H9 (cell line): ENCODE measurements around the gene ALG8. TPM values are rescaled to one million over a fixed set of nuclear protein-coding genes. Genes with fewer than 3 reads are reported as not detected.

Source experiments
- DNase-seq: peaks from one replicate; pipeline ENCODE4 v3.0.0-alpha.2; 2017
- H2AFZ ChIP-seq: one replicate; pipeline ENCODE4 v1.6.1; 2013; ENCODE audit warnings: mild to moderate bottlenecking, low read length, control low read depth, moderate library complexity
- H2AK5ac ChIP-seq: 2 replicates; pipeline ENCODE4 v1.6.1; 2013; ENCODE audit warnings: low read length, control low read depth, mixed read lengths; ENCODE audit not compliant: insufficient read length
- H2BK120ac ChIP-seq: one replicate; pipeline ENCODE4 v1.6.1; 2013; ENCODE audit warnings: low read depth, mild to moderate bottlenecking, low read length, control low read depth, inconsistent platforms; ENCODE audit not compliant: poor library complexity, severe bottlenecking
- H2BK12ac ChIP-seq: 2 replicates; pipeline ENCODE4 v1.6.1; 2013; ENCODE audit warnings: low read length, control low read depth, mixed read lengths, low read depth; ENCODE audit not compliant: insufficient read length
- H2BK15ac ChIP-seq: 2 replicates; pipeline ENCODE4 v1.6.1; 2013; ENCODE audit warnings: low read depth, low read length, control low read depth
- H2BK20ac ChIP-seq: one replicate; pipeline ENCODE4 v1.6.1; 2013; ENCODE audit warnings: low read depth, mild to moderate bottlenecking, low read length, control low read depth, inconsistent platforms; ENCODE audit not compliant: poor library complexity, severe bottlenecking
- H2BK5ac ChIP-seq: 2 replicates; pipeline ENCODE4 v1.6.1; 2013; ENCODE audit warnings: low read length, control low read depth, mixed read lengths; ENCODE audit not compliant: insufficient read length
- H3K14ac ChIP-seq: 2 replicates; pipeline ENCODE4 v1.6.1; 2013; ENCODE audit warnings: low read length, control low read depth; ENCODE audit not compliant: insufficient read depth
- H3K18ac ChIP-seq: 2 replicates; pipeline ENCODE4 v1.6.1; 2013; ENCODE audit warnings: low read depth, mild to moderate bottlenecking, mixed read lengths, low read length, control low read depth; ENCODE audit not compliant: insufficient read length
- H3K23ac ChIP-seq: 2 replicates; pipeline ENCODE4 v1.6.1; 2013; ENCODE audit warnings: low read length, control low read depth, mixed read lengths, low read depth; ENCODE audit not compliant: insufficient read length
- H3K23me2 ChIP-seq: 2 replicates; pipeline ENCODE4 v1.6.1; 2013; ENCODE audit warnings: low read depth, mild to moderate bottlenecking, mixed read lengths, low read length, control low read depth; ENCODE audit not compliant: insufficient read length, poor library complexity, severe bottlenecking
- H3K27ac ChIP-seq: 2 replicates; pipeline ENCODE4 v1.5.1; 2013; ENCODE audit warnings: low read length, control low read depth, mixed read lengths, low read depth; ENCODE audit not compliant: insufficient read length
- H3K27me3 ChIP-seq: 2 replicates; pipeline ENCODE4 v1.6.1; 2013; ENCODE audit warnings: low read length, control low read depth, inconsistent platforms; ENCODE audit not compliant: insufficient read depth
- H3K4ac ChIP-seq: 2 replicates; pipeline ENCODE4 v1.6.1; 2013; ENCODE audit warnings: low read depth, mild to moderate bottlenecking, control low read depth, inconsistent platforms, low read length, moderate library complexity
- H3K4me1 ChIP-seq: 2 replicates; pipeline ENCODE4 v1.6.1; 2013; ENCODE audit warnings: low read length, control low read depth, inconsistent platforms; ENCODE audit not compliant: insufficient read depth
- H3K4me2 ChIP-seq: 2 replicates; pipeline ENCODE4 v1.6.1; 2013; ENCODE audit warnings: low read length, control low read depth, mixed read lengths; ENCODE audit not compliant: insufficient read length, insufficient read depth
- H3K56ac ChIP-seq: 2 replicates; pipeline ENCODE4 v1.6.1; 2013; ENCODE audit warnings: low read depth, mild to moderate bottlenecking, mixed read lengths, low read length, control low read depth; ENCODE audit not compliant: insufficient read length
- H3K79me1 ChIP-seq: 2 replicates; pipeline ENCODE4 v1.6.1; 2013; ENCODE audit warnings: low read depth, mild to moderate bottlenecking, moderate library complexity, low read length, control low read depth, inconsistent platforms; ENCODE audit not compliant: insufficient read depth, poor library complexity, severe bottlenecking
- H3K79me2 ChIP-seq: 2 replicates; pipeline ENCODE4 v1.6.1; 2013; ENCODE audit warnings: low read length, control low read depth, inconsistent platforms; ENCODE audit not compliant: insufficient read depth
- H3K9ac ChIP-seq: 2 replicates; pipeline ENCODE4 v1.6.1; 2013; ENCODE audit warnings: low read length, control low read depth, mixed read lengths; ENCODE audit not compliant: insufficient read length; ENCODE audit errors: extremely low read depth
- H3K9me3 ChIP-seq: one replicate; pipeline ENCODE4 v1.6.1; 2013; ENCODE audit warnings: low read depth, low read length, inconsistent platforms; ENCODE audit not compliant: control insufficient read depth
- H3T11ph ChIP-seq: one replicate; pipeline ENCODE4 v1.6.1; 2013; ENCODE audit warnings: mild to moderate bottlenecking, low read length, control low read depth, inconsistent platforms
- H4K20me1 ChIP-seq: one replicate; pipeline ENCODE4 v1.6.1; 2013; ENCODE audit not compliant: control insufficient read depth, insufficient read length, insufficient read depth
- H4K5ac ChIP-seq: 2 replicates; pipeline ENCODE4 v1.6.1; 2013; ENCODE audit warnings: low read depth, mild to moderate bottlenecking, mixed read lengths, low read length, control low read depth; ENCODE audit not compliant: insufficient read length
- H4K8ac ChIP-seq: replicated peaks from 2 replicates; pipeline ENCODE4 v1.6.1; 2013; ENCODE audit warnings: low read length, control low read depth, mixed read lengths, low read depth; ENCODE audit not compliant: insufficient read length
- H4K91ac ChIP-seq: 2 replicates; pipeline ENCODE4 v1.6.1; 2013; ENCODE audit warnings: low read depth, mild to moderate bottlenecking, moderate library complexity, mixed read lengths, low read length, control low read depth; ENCODE audit not compliant: insufficient read length
- H3K27ac Mint-ChIP-seq, 3 experiments: 2 replicates in 2 of 3; 3 replicates in 1 of 3; pipeline ENCODE4 v1.8.0; 2020 to 2021; ENCODE audit warnings: mixed read lengths in 3 of 3, mild to moderate bottlenecking in 1 of 3, moderate library complexity in 1 of 3
- H3K27me3 Mint-ChIP-seq: 2 replicates; pipeline ENCODE4 v1.8.0; 2021; ENCODE audit warnings: low read depth, mild to moderate bottlenecking, moderate library complexity, mixed read lengths
- H3K36me3 Mint-ChIP-seq, 3 experiments: 2 replicates in 2 of 3; 3 replicates in 1 of 3; pipeline ENCODE4 v1.8.0; 2020 to 2021; ENCODE audit warnings: low read depth in 3 of 3, mixed read lengths in 3 of 3; ENCODE audit not compliant: insufficient read depth in 1 of 3
- H3K4me1 Mint-ChIP-seq, 2 experiments: 2 replicates each; pipeline ENCODE4 v1.8.0; 2020; ENCODE audit warnings: mixed read lengths in 2 of 2
- H3K4me3 Mint-ChIP-seq, 2 experiments: 2 replicates in 1 of 2; 3 replicates in 1 of 2; pipeline ENCODE4 v1.8.0; 2020 to 2021; ENCODE audit warnings: mild to moderate bottlenecking in 2 of 2, mixed read lengths in 2 of 2, moderate library complexity in 1 of 2
- H3K9me3 Mint-ChIP-seq, 2 experiments: 2 replicates in 1 of 2; 3 replicates in 1 of 2; pipeline ENCODE4 v1.8.0; 2020; ENCODE audit warnings: mild to moderate bottlenecking in 2 of 2, mixed read lengths in 2 of 2, moderate library complexity in 1 of 2
- CTCF ChIP-seq: fragments of 200-600 bp; sonication (generic); conservative IDR thresholded peaks from 3 replicates; pipeline ENCODE4 v1.8.0; 2021; ENCODE audit warnings: antibody characterized with exemption, mild to moderate bottlenecking
- WGBS: extraction: QIAGEN DNeasy Blood & Tissue Kit; methylation state at CpG from one replicate; pipeline ENCODE4 v1.1.7; 2013; ENCODE audit warnings: missing lambda C conversion rate, low lambda C conversion rate, mixed read lengths; ENCODE audit not compliant: insufficient read length; ENCODE audit errors: extremely low coverage; 5-methylcytosine and 5-hydroxymethylcytosine counted together
- total RNA-seq: library from RNA; stranded (reverse); gene quantifications from 2 replicates; pipeline ENCODE4 v1.2.1, GENCODE V29; 2021

ALG8 gene
- total RNA-seq, 1 experiment from 2014 or later = 77.5 TPM

- H3K4me2 ChIP-seq = no peak overlapping the region
- no peak overlapping the region for H4K91ac ChIP-seq
- no peaks in the 10 kb centered on the region for H3K4me1 ChIP-seq
- Mint-ChIP-seq H3K27me3 (no peaks in the 10 kb centered on the region), H3K27ac (peak overlapping the region in 2 of 3 experiments; percentile 3 to 4; a peak in 2 of 7 replicates), H3K4me3 (no peak overlapping the region), H3K36me3 (peaks cover 14 to 40% (median 20%) of the 10 kb centered on the region in 3 experiments; a peak in 6 of 7 replicates), H3K4me1 (no peaks in the 10 kb centered on the region), H3K9me3 (no peaks in the 10 kb centered on the region)
- no peak overlapping the region for H3K14ac ChIP-seq
- H4K8ac ChIP-seq = no peak overlapping the region
- TF ChIP-seq CTCF = no peak
- H2BK12ac ChIP-seq = no peak overlapping the region
- no peaks in the 10 kb centered on the region for H4K20me1 ChIP-seq
- H3K27me3 ChIP-seq = no peaks in the 10 kb centered on the region
- no peak overlapping the region for H3K27ac ChIP-seq
- no peak overlapping the region for H2AK5ac ChIP-seq
- H4K5ac ChIP-seq = no peak overlapping the region
- H3K4ac ChIP-seq = no peak overlapping the region
- no peak overlapping the region for H3T11ph ChIP-seq
- no peak overlapping the region for H2AFZ ChIP-seq
- H3K9me3 ChIP-seq = no peaks in the 10 kb centered on the region
- H3K56ac ChIP-seq = no peak overlapping the region
- no peak overlapping the region for H2BK20ac ChIP-seq
- H2BK5ac ChIP-seq = no peak overlapping the region
- no peak overlapping the region for H3K18ac ChIP-seq
- peaks cover 3% of the 10 kb centered on the region for H3K79me1 ChIP-seq
- DNase-seq = no peak
- WGBS = no CpG with 5 or more reads among the region's 3 CpGs
- no peaks in the 10 kb centered on the region for H3K79me2 ChIP-seq
- no peaks in the 10 kb centered on the region for H3K23me2 ChIP-seq
- H3K9ac ChIP-seq = no peak overlapping the region
- H2BK15ac ChIP-seq = no peak overlapping the region
- H3K23ac ChIP-seq = no peak overlapping the region
- H2BK120ac ChIP-seq = no peak overlapping the region
Measured at GRCh38 chr11:78131956-78132355, 7.5 kb downstream of the ALG8 start.
